SU-DHL-6 (cell line): ENCODE measurements around the gene LTK.

Source experiments
- EZH2phosphoT487 ChIP-seq: fragments of 200-600 bp; sonication (generic), shearing (Covaris generic); conservative IDR thresholded peaks from 2 replicates; pipeline ENCODE4 v1.6.1; 2018; ENCODE audit warnings: mild to moderate bottlenecking, antibody characterized with exemption, low read length, moderate library complexity, mixed read lengths
- TF ChIP-seq, protein P1 (sequence below): fragments of 200-600 bp; sonication (generic); IDR thresholded peaks from one replicate; pipeline ENCODE4 v1.5.1; 2017; ENCODE audit warnings: antibody characterized with exemption, mild to moderate bottlenecking, low read length, moderate library complexity; ENCODE audit not compliant: insufficient read depth, poor library complexity, severe bottlenecking

DNA sequence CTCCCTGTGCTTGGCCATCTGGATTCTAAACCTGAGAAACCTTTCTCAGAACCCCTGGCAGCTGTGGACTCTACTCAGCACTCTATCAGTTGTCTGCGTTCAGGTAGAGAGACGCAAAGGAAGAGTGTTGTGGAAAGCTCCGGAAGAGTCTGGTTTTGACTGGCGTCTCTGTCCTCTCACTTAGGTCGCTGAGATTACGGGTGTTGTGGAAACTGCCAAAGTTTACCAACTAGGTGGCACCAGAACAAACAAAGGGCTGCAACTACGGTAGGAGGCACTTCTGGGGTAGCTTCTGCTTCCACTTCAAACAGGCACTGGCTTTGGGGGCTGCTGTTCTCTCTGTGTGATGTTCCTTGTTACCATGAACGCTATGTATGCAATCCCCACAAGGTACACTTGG lies 39.2 kb downstream of the LTK start:
- TF ChIP-seq, protein P1, sequence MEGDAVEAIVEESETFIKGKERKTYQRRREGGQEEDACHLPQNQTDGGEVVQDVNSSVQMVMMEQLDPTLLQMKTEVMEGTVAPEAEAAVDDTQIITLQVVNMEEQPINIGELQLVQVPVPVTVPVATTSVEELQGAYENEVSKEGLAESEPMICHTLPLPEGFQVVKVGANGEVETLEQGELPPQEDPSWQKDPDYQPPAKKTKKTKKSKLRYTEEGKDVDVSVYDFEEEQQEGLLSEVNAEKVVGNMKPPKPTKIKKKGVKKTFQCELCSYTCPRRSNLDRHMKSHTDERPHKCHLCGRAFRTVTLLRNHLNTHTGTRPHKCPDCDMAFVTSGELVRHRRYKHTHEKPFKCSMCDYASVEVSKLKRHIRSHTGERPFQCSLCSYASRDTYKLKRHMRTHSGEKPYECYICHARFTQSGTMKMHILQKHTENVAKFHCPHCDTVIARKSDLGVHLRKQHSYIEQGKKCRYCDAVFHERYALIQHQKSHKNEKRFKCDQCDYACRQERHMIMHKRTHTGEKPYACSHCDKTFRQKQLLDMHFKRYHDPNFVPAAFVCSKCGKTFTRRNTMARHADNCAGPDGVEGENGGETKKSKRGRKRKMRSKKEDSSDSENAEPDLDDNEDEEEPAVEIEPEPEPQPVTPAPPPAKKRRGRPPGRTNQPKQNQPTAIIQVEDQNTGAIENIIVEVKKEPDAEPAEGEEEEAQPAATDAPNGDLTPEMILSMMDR = no peak
- no peak for TF ChIP-seq EZH2phosphoT487
